Keratinocyte (primary cell): ENCODE results near the gene TLX2.

Experiments used
- EZH2 ChIP-seq: IDR thresholded peaks from one replicate; pipeline ENCODE4 v1.6.1; 2012; ENCODE audit warnings: inconsistent platforms, mild to moderate bottlenecking, low read length, moderate library complexity
- TF ChIP-seq, protein P1 (sequence below), 3 experiments: IDR thresholded peaks in 1 of 3; conservative IDR thresholded peaks in 1 of 3; optimal IDR thresholded peaks in 1 of 3; 2 replicates in 2 of 3; 3 replicates in 1 of 3; pipeline versions ENCODE3 to v1.5.1; 2011; ENCODE audit warnings: low read length in 3 of 3, mild to moderate bottlenecking in 3 of 3, moderate library complexity in 2 of 3, control low read depth in 1 of 3, inconsistent platforms in 1 of 3; ENCODE audit not compliant: insufficient read depth in 2 of 3; ENCODE audit errors: extremely low read depth in 1 of 3

DNA sequence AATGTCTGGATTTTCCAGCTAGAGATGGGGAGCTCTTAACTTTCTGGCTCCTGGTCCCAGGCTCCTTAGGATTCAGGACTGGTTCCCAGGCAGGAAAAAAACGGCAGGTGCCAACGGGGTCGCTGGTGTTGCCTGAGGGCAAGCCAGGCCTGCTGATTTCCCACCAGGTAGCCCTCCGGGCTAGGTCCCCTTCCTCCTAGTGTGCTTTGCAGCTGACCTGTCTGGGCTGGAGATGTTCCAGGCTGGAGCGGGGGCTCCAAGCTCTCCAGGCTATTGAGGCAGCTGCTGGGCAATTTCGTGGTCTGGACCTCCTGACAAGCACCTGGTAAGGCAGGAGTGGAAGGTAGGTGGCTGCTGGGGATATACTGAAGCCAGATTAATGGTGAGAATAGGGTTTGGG, 39.8 kb upstream of the TLX2 start:
- TF ChIP-seq, protein P1, sequence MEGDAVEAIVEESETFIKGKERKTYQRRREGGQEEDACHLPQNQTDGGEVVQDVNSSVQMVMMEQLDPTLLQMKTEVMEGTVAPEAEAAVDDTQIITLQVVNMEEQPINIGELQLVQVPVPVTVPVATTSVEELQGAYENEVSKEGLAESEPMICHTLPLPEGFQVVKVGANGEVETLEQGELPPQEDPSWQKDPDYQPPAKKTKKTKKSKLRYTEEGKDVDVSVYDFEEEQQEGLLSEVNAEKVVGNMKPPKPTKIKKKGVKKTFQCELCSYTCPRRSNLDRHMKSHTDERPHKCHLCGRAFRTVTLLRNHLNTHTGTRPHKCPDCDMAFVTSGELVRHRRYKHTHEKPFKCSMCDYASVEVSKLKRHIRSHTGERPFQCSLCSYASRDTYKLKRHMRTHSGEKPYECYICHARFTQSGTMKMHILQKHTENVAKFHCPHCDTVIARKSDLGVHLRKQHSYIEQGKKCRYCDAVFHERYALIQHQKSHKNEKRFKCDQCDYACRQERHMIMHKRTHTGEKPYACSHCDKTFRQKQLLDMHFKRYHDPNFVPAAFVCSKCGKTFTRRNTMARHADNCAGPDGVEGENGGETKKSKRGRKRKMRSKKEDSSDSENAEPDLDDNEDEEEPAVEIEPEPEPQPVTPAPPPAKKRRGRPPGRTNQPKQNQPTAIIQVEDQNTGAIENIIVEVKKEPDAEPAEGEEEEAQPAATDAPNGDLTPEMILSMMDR (optimal IDR thresholded peaks at IDR 0.05 in 1 of 3, IDR thresholded peaks at IDR 0.05 in 1 of 3, conservative IDR thresholded peaks at IDR 0.05 in 1 of 3; ENCODE audit: extremely low read depth in 1 of 3, insufficient read depth in 2 of 3, low read length in 3 of 3): no peak
- TF ChIP-seq EZH2: no peak
